OCI-LY7 (cell line): ENCODE measurements around the gene DUSP22. TPM values are rescaled to one million over a fixed set of nuclear protein-coding genes. Genes with fewer than 3 reads are reported as not detected.

Experiments
- BruUV-seq: library from RNA; stranded (reverse); fragments of 400-500 nt; replicated peaks from 2 replicates; lab custom pipeline; 2021; lab: Mats Ljungman, UMichigan
- CTCF ChIA-PET: fragments of 300-600 bp; sonication (Branson Sonifier 250); formaldehyde crosslinking; loops from one replicate; lab custom pipeline; 2022; ENCODE audit warnings: antibody characterized with exemption; ENCODE audit not compliant: unreplicated experiment; lab: Charles Lee
- POLR2A ChIA-PET: fragments of 300-600 bp; sonication (Branson Sonifier 250); formaldehyde crosslinking; loops from one replicate; lab custom pipeline; 2022; ENCODE audit warnings: antibody characterized with exemption; lab: Charles Lee
- DNase-seq: peaks from one replicate; pipeline ENCODE4 v3.0.0-alpha.2; 2015; ENCODE audit warnings: low spot score
- H2AFZ ChIP-seq: fragments of 200-600 bp; sonication (generic), shearing (Covaris generic); 2 replicates; pipeline ENCODE4 v1.6.1; 2014; ENCODE audit warnings: mild to moderate bottlenecking, antibody characterized with exemption, low read length, moderate library complexity
- H3K27ac ChIP-seq: fragments of 200-600 bp; sonication (generic); 2 replicates; pipeline ENCODE4 v1.5.1; 2014; ENCODE audit warnings: mixed run types, low read depth, mild to moderate bottlenecking, moderate library complexity, low read length, inconsistent platforms; ENCODE audit not compliant: poor library complexity, severe bottlenecking
- H3K36me3 ChIP-seq: fragments of 200-600 bp; sonication (generic); 2 replicates; pipeline ENCODE4 v1.6.1; 2014; ENCODE audit warnings: mild to moderate bottlenecking, antibody characterized with exemption, low read length, moderate library complexity, mixed read lengths; ENCODE audit not compliant: insufficient read depth
- H3K4me1 ChIP-seq: fragments of 200-600 bp; sonication (generic); 2 replicates; pipeline ENCODE4 v1.5.1; 2014; ENCODE audit warnings: mild to moderate bottlenecking, low read length; ENCODE audit not compliant: insufficient read depth, poor library complexity, severe bottlenecking
- H3K4me2 ChIP-seq: fragments of 200-600 bp; sonication (generic); 2 replicates; pipeline ENCODE4 v1.6.1; 2014; ENCODE audit warnings: mild to moderate bottlenecking, low read length
- H3K4me3 ChIP-seq: fragments of 200-600 bp; sonication (generic); 2 replicates; pipeline ENCODE4 v1.5.1; 2014; ENCODE audit warnings: mild to moderate bottlenecking, low read depth, low read length; ENCODE audit not compliant: poor library complexity, severe bottlenecking
- H3K79me2 ChIP-seq: fragments of 200-600 bp; sonication (generic); 2 replicates; pipeline ENCODE4 v1.6.1; 2016; ENCODE audit warnings: low read depth, mild to moderate bottlenecking, low read length, moderate library complexity, mixed read lengths; ENCODE audit not compliant: insufficient read depth
- H3K9me2 ChIP-seq: fragments of 200-600 bp; sonication (generic); 2 replicates; pipeline ENCODE4 v1.6.1; 2016; ENCODE audit warnings: mild to moderate bottlenecking, low read length, mixed read lengths; ENCODE audit not compliant: insufficient read depth
- H3K9me3 ChIP-seq: fragments of 200-600 bp; sonication (generic); 2 replicates; pipeline ENCODE4 v1.6.1; 2014; ENCODE audit warnings: mild to moderate bottlenecking, mixed run types, low read length, mixed read lengths
- H4K20me1 ChIP-seq: fragments of 200-600 bp; sonication (generic); 2 replicates; pipeline ENCODE4 v1.6.1; 2014; ENCODE audit warnings: mild to moderate bottlenecking, antibody characterized with exemption, low read length, moderate library complexity, mixed read lengths; ENCODE audit not compliant: insufficient read depth
- CTCF ChIP-seq: fragments of 200-600 bp; sonication (generic); conservative IDR thresholded peaks from 2 replicates; pipeline ENCODE4 v1.5.1; 2014; ENCODE audit warnings: mild to moderate bottlenecking, antibody characterized with exemption, low read length, moderate library complexity, mixed read lengths
- EZH2phosphoT487 ChIP-seq: fragments of 200-600 bp; sonication (generic); IDR thresholded peaks from 2 replicates; pipeline ENCODE4 v1.6.1; 2018; ENCODE audit warnings: low read depth, borderline replicate concordance, mild to moderate bottlenecking, mixed run types, antibody characterized with exemption, low read length, moderate library complexity, mixed read lengths
- intact Hi-C: fragments of 100-400 bp; cut with micrococcal nuclease; formaldehyde crosslinking; loops from one replicate; pipeline ENCODE4 v1.10.0; 2022; ENCODE audit not compliant: unreplicated experiment
- total RNA-seq, 2 experiments: library from RNA; depleted of rRNA in 1 of 2; stranded (reverse); fragments of >200 nt in 1 of 2; shearing (Covaris generic) in 1 of 2; gene quantifications; 2 replicates each; pipeline ENCODE4 v1.2.3, GENCODE V29; 2014 to 2022

DUSP22 gene
- total RNA-seq, 2 experiments from 2014 or later = 149 to 171 TPM

DNA sequence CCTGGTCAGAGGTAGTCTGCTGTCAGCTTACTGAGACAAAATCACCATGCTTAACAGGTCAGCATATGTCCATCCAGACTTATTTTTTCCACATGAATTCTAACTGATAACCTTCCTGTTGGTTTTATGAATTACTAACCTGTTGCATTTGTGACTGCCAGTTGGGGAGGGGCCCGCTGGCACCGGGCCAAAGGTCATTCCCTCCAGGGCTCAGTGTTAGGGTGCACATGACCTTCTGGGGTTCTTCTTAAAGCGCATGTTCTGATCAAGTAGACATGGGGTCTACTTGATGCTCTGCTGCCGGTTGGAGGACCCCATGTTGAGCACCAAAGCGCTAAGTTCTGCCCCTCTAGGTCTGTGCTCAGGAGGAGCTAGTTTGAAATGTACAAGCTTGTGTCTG lies 15.6 kb downstream of the DUSP22 start:
- TF ChIP-seq CTCF (no peak), EZH2phosphoT487 (no peak)
- H3K36me3 ChIP-seq = peaks cover 67% of the 10 kb centered on the region

GRCh38 chr6:308307-308706 lies 16.0 kb downstream of the DUSP22 start:
- Histone ChIP-seq H3K9me2 (no peaks in the 10 kb centered on the region), H3K27ac (no peak overlapping the region), H4K20me1 (no peaks in the 10 kb centered on the region), H3K36me3 (peaks cover 67% of the 10 kb centered on the region), H3K9me3 (no peaks in the 10 kb centered on the region), H3K4me1 (peaks cover 84% of the 10 kb centered on the region), H3K4me3 (no peak overlapping the region), H3K79me2 (peaks cover 16% of the 10 kb centered on the region; the same call in 1 of the 2 replicates), H3K4me2 (no peak overlapping the region), H2AFZ (no peak overlapping the region)
- intact Hi-C loops = no loop called here
- DNase-seq = no peak
- ChIA-PET CTCF (interaction anchor here (1.0 to 1.9 kb wide), 5 partner anchors 9 to 92 kb away, joined by 3 to 5 read pairs (median 4); no protein-coding TSS in a partner anchor), POLR2A (interaction anchor here (0.7 to 11.3 kb wide), 8 partner anchors 10 to 52 kb away, joined by 4 to 180 read pairs (median 6); no protein-coding TSS in a partner anchor)
- TF ChIP-seq EZH2phosphoT487 (no peak), CTCF (no peak)
- BruUV-seq = no TSS peak

More for the DNA sequence above, 15.6 kb downstream of the DUSP22 start:
- CTCF ChIA-PET = interaction anchor here (0.7 to 1.9 kb wide), 6 partner anchors 10 to 117 kb away, joined by 3 to 16 read pairs (median 4); no protein-coding TSS in a partner anchor
- H3K27ac ChIP-seq = no peak overlapping the region
- H3K9me2 ChIP-seq = no peaks in the 10 kb centered on the region
- no peak overlapping the region for H2AFZ ChIP-seq
- no peaks in the 10 kb centered on the region for H4K20me1 ChIP-seq
- H3K79me2 ChIP-seq = peaks cover 16% of the 10 kb centered on the region; the same call in 1 of the 2 replicates
- H3K4me1 ChIP-seq = peaks cover 79% of the 10 kb centered on the region
- DNase-seq = no peak
- BruUV-seq = no TSS peak
- no peak overlapping the region for H3K4me2 ChIP-seq
- no peaks in the 10 kb centered on the region for H3K9me3 ChIP-seq
- no peak overlapping the region for H3K4me3 ChIP-seq
- POLR2A ChIA-PET = interaction anchor here (0.5 to 11.3 kb wide), 9 partner anchors 10 to 398 kb away, joined by 3 to 180 read pairs (median 5); no protein-coding TSS in a partner anchor
- intact Hi-C loops = no loop called here

GRCh38 chr6:308768-309167 lies 16.5 kb downstream of the DUSP22 start:
- peaks cover 84% of the 10 kb centered on the region for H3K4me1 ChIP-seq
- no peak overlapping the region for H3K4me3 ChIP-seq
- H3K9me2 ChIP-seq = no peaks in the 10 kb centered on the region
- H3K36me3 ChIP-seq = peaks cover 68% of the 10 kb centered on the region
- DNase-seq = no peak
- H4K20me1 ChIP-seq = no peaks in the 10 kb centered on the region
- H3K27ac ChIP-seq = no peak overlapping the region
- no peak overlapping the region for H2AFZ ChIP-seq
- intact Hi-C loops = no loop called here
- no peak for TF ChIP-seq CTCF
- no peak for TF ChIP-seq EZH2phosphoT487
- POLR2A ChIA-PET = interaction anchor here (0.9 to 11.3 kb wide), 6 partner anchors 9 to 90 kb away, joined by 3 to 180 read pairs (median 8); no protein-coding TSS in a partner anchor
- CTCF ChIA-PET = interaction anchor here (0.7 to 1.9 kb wide), 5 partner anchors 9 to 92 kb away, joined by 4 to 5 read pairs (median 4); no protein-coding TSS in a partner anchor
- H3K9me3 ChIP-seq = no peaks in the 10 kb centered on the region
- peaks cover 20% of the 10 kb centered on the region; the same call in 1 of the 2 replicates for H3K79me2 ChIP-seq
- no TSS peak for BruUV-seq
- no peak overlapping the region for H3K4me2 ChIP-seq
